Measurements from ENCODE around the gene PPME1.

The PPME1 gene

DNA sequence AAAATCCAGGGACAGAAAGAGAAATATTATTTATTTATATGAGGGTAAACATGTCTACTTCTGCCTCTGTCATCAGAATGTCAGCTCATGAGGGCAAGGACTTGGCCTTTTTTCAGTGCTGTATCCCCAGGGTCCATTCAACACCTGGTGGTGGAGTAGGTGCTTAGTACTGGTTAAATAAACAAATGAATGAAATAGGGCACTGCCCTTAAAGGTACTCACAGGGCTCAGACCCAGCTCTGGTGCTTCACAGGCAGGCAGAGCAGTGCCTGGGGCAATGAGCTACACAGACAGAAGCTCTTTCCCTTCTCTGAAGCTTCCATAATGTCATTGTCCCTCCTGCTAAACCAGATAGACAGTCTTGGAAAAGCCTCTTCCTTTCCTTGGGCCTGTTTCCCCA, 109.4 kb downstream of the PPME1 start:
- no peak for DNase-seq (ENCODE audit: low read depth in 2 of 2)

DNA sequence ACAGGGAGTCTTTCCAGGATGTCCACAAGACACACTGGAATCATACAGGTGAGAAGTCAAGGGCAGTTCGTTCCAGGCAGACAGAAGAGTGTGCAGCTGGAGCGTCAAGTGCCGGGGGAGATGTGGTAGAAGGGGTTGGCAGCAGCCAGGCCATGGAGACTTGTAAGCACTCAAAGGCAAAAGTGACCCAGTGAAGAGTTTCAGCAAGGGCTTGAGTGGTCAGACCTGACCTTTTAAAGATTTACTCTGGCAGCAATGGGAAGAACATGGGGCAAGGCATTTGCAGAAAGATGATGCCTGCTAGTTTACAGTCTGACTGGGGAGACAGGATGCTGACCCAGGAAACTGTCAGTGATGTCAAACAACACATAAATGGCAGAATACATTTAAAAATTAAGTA, 111.3 kb downstream of the PPME1 start:
- no peak for DNase-seq (ENCODE audit: low read depth in 2 of 2)

DNA sequence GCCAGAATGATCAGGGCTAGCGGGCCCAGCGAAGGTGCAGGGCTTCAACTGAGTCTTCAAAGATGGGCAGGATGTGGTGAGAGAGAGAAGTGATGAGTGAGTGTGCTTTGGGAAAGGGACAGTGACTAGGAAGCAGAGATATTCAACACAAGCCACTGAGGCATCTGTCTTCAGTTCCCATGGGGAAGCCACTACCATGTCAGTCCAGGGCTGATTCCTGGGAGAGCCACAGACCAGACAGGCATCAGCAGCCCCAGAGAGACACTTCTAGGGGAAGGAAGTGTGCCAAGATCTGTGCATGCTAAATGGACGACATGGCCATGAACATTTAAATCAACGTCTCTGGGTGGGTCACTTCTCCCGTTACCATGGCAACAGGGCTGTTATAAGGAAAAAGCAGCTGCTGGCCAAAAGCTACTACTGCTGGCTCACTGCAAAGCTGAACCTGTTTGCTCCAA, 111.9 kb downstream of the PPME1 start:
- no peak for DNase-seq (ENCODE audit: low read depth in 2 of 2)

DNA sequence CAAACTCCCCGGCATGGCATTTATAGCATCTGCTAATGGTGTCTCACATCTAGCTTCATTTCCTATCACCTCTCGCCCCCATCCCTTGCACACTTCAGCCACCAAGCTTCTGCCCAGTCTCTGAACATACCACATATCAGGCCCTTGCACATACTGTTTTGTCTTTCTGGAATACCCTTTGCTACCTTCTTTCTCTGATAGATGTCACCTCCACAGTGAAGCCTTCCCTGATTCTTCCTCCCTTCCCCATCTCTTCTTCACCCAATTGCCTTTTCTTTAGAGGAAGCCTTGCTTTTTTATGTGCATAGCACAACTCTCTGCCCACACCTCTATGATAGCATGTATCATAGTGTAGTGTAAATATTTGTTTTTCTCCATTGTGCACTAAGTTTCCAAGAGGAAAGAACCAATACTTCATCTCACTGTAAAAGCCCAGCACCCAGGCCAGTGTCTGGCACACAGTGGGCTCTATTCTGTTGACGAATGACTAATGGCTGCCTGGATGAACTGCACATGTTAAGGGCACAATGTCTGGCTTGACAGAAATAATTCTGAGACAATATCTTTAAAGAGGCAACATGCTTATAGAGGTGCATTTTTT, 112.6 kb downstream of the PPME1 start:
- DNase-seq (ENCODE audit: low read depth in 2 of 2): no peak

DNA sequence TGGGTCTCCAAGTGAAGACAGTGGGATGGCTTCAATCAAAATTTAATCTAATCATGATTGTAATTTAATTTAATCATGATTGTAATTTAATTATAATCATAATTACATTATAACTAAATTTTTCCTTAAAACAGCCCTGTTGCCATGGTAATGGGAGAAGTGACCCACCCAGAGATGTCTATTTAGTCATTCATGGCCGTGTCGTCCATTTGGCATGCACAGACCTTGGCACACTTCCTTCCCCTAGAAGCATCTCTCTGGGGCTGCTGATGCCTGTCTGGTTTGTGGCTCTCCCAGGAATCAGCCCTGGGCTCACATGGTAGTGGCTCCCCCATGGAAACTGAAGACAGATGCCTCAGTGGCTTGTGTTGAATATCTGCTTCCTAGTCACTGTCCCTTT, 113.4 kb downstream of the PPME1 start:
- DNase-seq (ENCODE audit: low read depth in 2 of 2): no peak

DNA sequence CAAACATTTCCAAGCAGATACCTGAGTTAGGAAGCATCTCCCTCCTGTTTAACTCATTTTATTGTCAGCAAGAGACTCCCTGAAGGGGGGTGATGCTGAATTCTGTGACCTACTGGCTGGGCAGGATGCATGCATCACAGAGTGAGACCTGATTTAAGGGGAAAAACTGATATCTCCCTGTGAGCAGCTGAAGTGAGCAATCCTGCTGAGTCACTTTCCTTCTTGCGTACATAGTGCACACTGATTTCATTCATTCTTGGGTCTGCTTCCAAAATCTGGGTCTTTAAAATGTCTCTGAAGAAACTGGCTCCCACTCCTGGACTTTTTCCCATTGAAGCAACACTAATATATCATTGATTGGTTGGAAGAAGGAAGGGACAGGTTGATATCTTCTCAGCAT, 117.1 kb downstream of the PPME1 start:
- no peak for DNase-seq (ENCODE audit: low read depth in 2 of 2)

DNA sequence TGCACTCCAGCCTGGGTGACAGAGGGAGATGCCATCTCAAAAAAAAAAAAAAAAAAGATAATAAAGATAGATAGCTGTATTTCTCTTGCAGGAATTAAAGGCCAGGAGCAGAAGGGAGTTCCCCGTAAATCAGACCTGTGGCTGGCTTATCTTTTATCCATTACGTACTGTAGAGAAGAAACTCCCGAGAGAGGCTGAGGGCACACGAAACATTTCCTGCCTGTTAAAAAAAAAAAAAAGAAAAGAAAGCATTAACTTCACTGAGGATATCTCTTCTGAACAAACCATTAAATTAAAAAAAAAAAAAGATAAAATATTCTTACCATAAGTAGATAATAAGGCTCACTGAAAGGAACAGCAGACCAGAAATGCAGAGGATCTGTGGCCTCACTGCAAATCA, 117.8 kb downstream of the PPME1 start:
- DNase-seq (ENCODE audit: low read depth in 2 of 2): no peak

DNA sequence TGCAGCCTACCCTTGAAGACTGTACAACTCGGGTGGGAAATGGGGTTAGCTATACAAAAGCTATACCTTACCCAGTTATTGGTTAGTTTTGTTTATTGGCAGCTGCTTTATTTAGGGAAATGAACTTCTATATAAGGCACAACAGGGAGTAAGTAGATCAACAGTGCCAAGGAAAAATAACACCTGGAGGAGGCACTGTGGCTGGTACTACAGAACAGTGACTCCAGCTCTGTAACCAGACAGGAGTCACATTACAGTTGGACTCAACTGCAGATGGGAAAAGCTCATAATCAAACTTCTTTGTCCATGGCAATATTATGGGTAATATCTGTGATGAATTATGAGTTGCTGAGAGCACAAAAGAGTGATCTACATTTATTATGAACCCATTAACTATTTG, 126.4 kb downstream of the PPME1 start:
- no peak for DNase-seq (ENCODE audit: low read depth in 2 of 2)

DNA sequence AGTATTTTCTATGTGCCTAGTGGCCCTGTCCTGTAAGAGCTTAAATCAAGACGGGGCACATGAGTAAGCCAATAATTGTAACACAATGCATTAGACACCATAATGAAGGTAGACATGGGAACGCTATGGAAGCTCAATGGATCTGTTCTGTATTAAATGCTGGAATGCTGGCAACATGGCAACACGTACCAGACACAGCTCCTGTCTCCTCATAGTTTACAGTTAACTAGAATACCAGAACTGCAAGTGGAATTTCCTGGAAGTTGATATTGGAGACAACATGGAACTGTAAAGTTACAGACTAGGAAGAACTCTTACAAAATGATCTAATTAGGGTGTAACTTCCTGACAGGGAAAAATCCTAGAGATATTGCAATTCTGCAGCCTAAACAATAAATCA, 127.9 kb downstream of the PPME1 start:
- no peak for DNase-seq (ENCODE audit: low read depth in 2 of 2)
